NCI-H82 (cell line): ENCODE results near the gene HID1.
A peak's percentile ranks its signal among the peaks of the same experiment; 100 is the strongest.

ENCODE experiments used
- DNase-seq: peaks from one replicate; lab custom pipeline; 2025; lab: John Stamatoyannopoulos, UW

The HID1 gene

GRCh38 chr17:75001915-75002843, 29.6 kb upstream of the HID1 start:
- DNase-seq, result no peak

GRCh38 chr17:74999523-74999922, 27.0 kb upstream of the HID1 start:
- no peak for DNase-seq

GRCh38 chr17:74998783-74999182, 26.2 kb upstream of the HID1 start:
- no peak for DNase-seq

- DNase-seq, result no peak
Observed at GRCh38 chr17:74995847-74996246, 23.3 kb upstream of the HID1 start.

GRCh38 chr17:74994440-74994839, 21.9 kb upstream of the HID1 start:
- DNase-seq, result no peak

GRCh38 chr17:74992223-74992622, 19.7 kb upstream of the HID1 start:
- DNase-seq, result no peak

GRCh38 chr17:74990581-74991105, 18.1 kb upstream of the HID1 start:
- DNase-seq, result no peak

- peak; percentile 63 for DNase-seq
Observed at GRCh38 chr17:74987909-74988711, 15.6 kb upstream of the HID1 start.

- peak; percentile 97 for DNase-seq
Observed at GRCh38 chr17:74987418-74987908, 14.9 kb upstream of the HID1 start, which contains the start of gene CDR2L. Gene CDR2L (plus strand): TSS chr17:74987632. CDS start chr17:74988044, 412 bp downstream.

- no peak for DNase-seq
Observed at GRCh38 chr17:74986206-74986576, 13.6 kb upstream of the HID1 start.

- peak; percentile 57 for DNase-seq
Observed at GRCh38 chr17:74982663-74983313, 10.2 kb upstream of the HID1 start.

- peak; percentile 93 for DNase-seq
Observed at GRCh38 chr17:74981979-74982662, 9.6 kb upstream of the HID1 start.

- DNase-seq, result no peak
Observed at GRCh38 chr17:74981318-74981978, 8.9 kb upstream of the HID1 start.

GRCh38 chr17:74979408-74980146, 7.0 kb upstream of the HID1 start:
- no peak for DNase-seq

GRCh38 chr17:74978240-74978639, 5.7 kb upstream of the HID1 start:
- DNase-seq, result no peak

GRCh38 chr17:74977802-74978201, 5.2 kb upstream of the HID1 start:
- DNase-seq, result no peak

GRCh38 chr17:74975943-74976342, 3.4 kb upstream of the HID1 start:
- no peak for DNase-seq

GRCh38 chr17:74972973-74973328, 392 bp upstream of the HID1 start:
- no peak for DNase-seq

GRCh38 chr17:74971842-74972106, 785 bp downstream of the HID1 start:
- no peak for DNase-seq

- DNase-seq, result no peak
Observed at GRCh38 chr17:74971069-74971841, 1.3 kb downstream of the HID1 start.
